Common myeloid progenitor, CD34-positive (primary cell): Measurements from ENCODE around the gene GRM8.

Source experiments
- CTCF ChIA-PET: fragments of 350-600 bp; sonication (Branson Sonifier 250); formaldehyde crosslinking; loops from one replicate; lab custom pipeline; 2021; ENCODE audit warnings: antibody characterized with exemption; lab: Charles Lee
- POLR2A ChIA-PET: fragments of 350-600 bp; sonication (Branson Sonifier 250); formaldehyde crosslinking; loops from one replicate; lab custom pipeline; 2021; ENCODE audit warnings: antibody characterized with exemption; lab: Charles Lee
- DNase-seq, 3 donors: peaks; one replicate each; pipeline versions ENCODE4 v3.0.0 to v3.0.0-alpha.2; 2013
- H3K27ac ChIP-seq, 2 experiments: 1 replicate in 1 of 2; 2 replicates in 1 of 2; pipeline ENCODE4 v1.7.0; 2013; ENCODE audit warnings: inconsistent platforms in 2 of 2, low read length in 2 of 2, mild to moderate bottlenecking in 2 of 2, low read depth in 1 of 2, moderate library complexity in 1 of 2; ENCODE audit not compliant: severe bottlenecking in 2 of 2, insufficient read depth in 1 of 2, poor library complexity in 1 of 2
- H3K27me3 ChIP-seq, 5 experiments: replicated peaks in 2 of 5; 1 replicate in 3 of 5; 2 replicates in 2 of 5; pipeline versions ENCODE4 v1.6.1 to v1.7.0; 2013; ENCODE audit warnings: low read length in 4 of 5, mild to moderate bottlenecking in 2 of 5, moderate library complexity in 2 of 5, inconsistent platforms in 1 of 5; ENCODE audit not compliant: insufficient read depth in 5 of 5, control insufficient read depth in 4 of 5
- H3K36me3 ChIP-seq, 4 experiments: 1 replicate in 2 of 4; 2 replicates in 2 of 4; pipeline versions ENCODE4 v1.6.1 to v1.7.0; 2013; ENCODE audit warnings: low read length in 3 of 4, control low read depth in 1 of 4, mild to moderate bottlenecking in 1 of 4; ENCODE audit not compliant: control insufficient read depth in 4 of 4, insufficient read depth in 4 of 4
- H3K4me1 ChIP-seq, 4 experiments: 1 replicate in 3 of 4; 2 replicates in 1 of 4; pipeline versions ENCODE4 v1.6.1 to v1.7.1; 2013; ENCODE audit warnings: low read length in 3 of 4, mild to moderate bottlenecking in 3 of 4, control low read depth in 1 of 4, inconsistent platforms in 1 of 4, moderate library complexity in 1 of 4; ENCODE audit not compliant: control insufficient read depth in 4 of 4, insufficient read depth in 4 of 4; ENCODE audit errors: control extremely low read depth in 1 of 4
- H3K4me3 ChIP-seq, 7 experiments: 1 replicate in 4 of 7; 2 replicates in 3 of 7; pipeline versions ENCODE4 v1.5.1 to v1.7.0; 2013; ENCODE audit warnings: mild to moderate bottlenecking in 7 of 7, low read length in 6 of 7, moderate library complexity in 6 of 7, inconsistent platforms in 2 of 7, low read depth in 2 of 7, control low read depth in 1 of 7; ENCODE audit not compliant: insufficient read depth in 4 of 7, control insufficient read depth in 1 of 7; ENCODE audit errors: extremely low read depth in 1 of 7
- H3K9me3 ChIP-seq, 5 experiments: 1 replicate in 4 of 5; 2 replicates in 1 of 5; pipeline versions ENCODE4 v1.6.1 to v1.7.1; 2013; ENCODE audit warnings: low read length in 4 of 5, mild to moderate bottlenecking in 2 of 5, inconsistent platforms in 1 of 5, low read depth in 1 of 5, moderate library complexity in 1 of 5; ENCODE audit not compliant: control insufficient read depth in 4 of 5, insufficient read depth in 2 of 5; ENCODE audit errors: control extremely low read depth in 1 of 5
- WGBS: methylation state at CpG from one replicate; pipeline ENCODE4 v1.1.5; 2013; ENCODE audit not compliant: insufficient coverage; 5-methylcytosine and 5-hydroxymethylcytosine counted together

Gene GRM8

DNA sequence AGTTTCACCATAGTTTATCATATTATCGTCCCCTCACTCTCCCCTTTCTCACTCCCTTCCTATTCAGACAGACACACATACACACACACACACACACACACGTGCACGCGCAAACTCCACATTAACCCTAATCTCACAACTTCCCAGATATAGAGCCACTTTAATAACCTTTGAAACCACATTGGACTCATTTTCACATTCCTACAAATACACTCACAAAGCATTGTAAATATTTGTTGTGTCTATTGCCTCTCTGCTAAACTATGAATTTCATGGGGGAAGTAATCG is 433.6 kb downstream of the GRM8 start:
- Histone ChIP-seq H3K4me3 (no peak overlapping the region), H3K27ac (no peak overlapping the region), H3K4me1 (no peaks in the 10 kb centered on the region), H3K36me3 (no peaks in the 10 kb centered on the region), H3K9me3 (no peaks in the 10 kb centered on the region), H3K27me3 (no peaks in the 10 kb centered on the region)
- ChIA-PET POLR2A (interaction anchor here (0.8 kb wide), 1 partner anchor 220 kb away, joined by 9 read pairs; no protein-coding TSS in a partner anchor), CTCF (no interaction called here)
- WGBS, result 100% methylated on average over 1 of the region's 5 CpGs
- no peak for DNase-seq

DNA sequence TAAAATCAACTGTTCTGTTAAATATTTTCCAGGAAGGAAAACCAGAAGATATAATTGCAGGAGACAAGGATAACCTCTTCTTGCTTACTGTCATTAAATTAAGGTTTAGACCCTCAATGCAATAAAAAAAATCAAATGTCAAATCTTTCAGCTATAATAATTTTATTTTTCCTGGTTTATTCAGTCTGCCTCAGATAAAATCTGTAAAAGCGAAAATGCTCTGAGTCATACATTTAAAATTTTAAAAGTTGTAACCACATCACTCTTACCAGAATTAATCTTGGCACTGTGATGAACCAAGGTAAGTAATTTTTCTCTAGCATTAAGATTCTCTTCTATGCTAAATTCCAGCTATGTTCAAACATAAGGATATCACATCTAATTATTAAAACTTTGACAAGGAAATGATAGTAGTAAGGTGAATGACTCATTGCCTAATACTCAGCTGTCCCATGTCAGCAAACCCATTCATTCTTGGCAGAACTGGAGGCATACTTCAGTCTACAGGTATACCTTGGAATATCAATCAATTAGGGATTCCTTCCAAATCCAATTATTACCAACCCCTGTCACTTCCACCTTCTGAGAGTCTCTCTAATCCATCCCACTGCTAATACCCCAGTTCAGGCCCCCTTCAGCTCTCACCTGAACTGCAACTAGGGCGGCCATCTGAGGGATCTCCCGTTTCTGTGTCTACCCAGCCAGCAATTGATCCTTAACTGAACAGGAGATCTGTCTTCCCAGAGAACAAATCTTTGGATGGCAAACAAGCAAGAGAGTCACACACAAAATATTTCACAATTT is 434.1 kb downstream of the GRM8 start:
- DNase-seq, result no peak
- ChIA-PET POLR2A (no interaction called here), CTCF (no interaction called here)
- Histone ChIP-seq H3K36me3 (no peaks in the 10 kb centered on the region), H3K4me1 (no peaks in the 10 kb centered on the region), H3K27me3 (no peaks in the 10 kb centered on the region), H3K9me3 (no peaks in the 10 kb centered on the region), H3K4me3 (no peak overlapping the region), H3K27ac (no peak overlapping the region)
- WGBS, result 85% methylated on average over 3 of the region's 3 CpGs

DNA sequence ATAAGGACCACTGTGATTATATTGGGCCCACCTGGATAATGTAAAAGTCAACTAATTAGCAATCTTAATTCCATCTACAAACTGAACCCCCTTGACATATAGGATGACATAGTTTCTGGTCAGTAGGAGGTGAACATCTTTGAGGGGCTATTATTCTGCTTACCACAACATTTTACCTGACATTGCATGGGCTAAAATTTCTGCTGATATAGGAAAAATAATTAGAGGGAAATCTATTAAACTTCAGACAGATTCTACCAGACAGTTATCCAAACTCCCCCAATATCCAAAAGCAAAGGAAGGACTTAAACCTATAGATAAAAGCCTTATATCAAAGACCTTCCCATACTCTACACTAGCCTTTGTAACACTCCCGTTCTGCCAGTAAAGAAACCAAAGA is 443.6 kb downstream of the GRM8 start:
- H3K27me3 ChIP-seq, result peaks cover 0 to 2% (median 0%) of the 10 kb centered on the region in 5 experiments

DNA sequence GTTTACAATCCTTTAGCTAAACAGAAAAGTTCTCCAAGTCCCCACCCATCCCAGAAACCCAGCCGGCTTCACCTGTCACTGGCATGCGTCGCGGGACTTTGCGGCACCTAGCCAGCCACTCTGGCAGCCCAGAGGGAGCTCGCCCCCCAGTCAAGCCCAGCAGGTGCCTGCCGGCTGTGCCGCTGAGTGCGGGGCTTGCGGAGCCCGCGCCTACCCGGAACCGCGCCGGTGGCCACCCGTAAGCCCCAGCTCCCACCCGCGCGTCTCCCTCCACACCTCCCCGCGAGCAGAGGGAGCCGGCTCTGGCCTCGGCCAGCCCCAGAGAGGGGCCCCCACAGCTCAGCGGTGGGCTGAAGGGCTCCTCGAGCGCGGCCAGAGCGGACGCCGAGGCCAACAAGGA is 446.1 kb downstream of the GRM8 start:
- POLR2A ChIA-PET, result no interaction called here
- no peaks in the 10 kb centered on the region for H3K9me3 ChIP-seq
- DNase-seq, result no peak
- H3K4me1 ChIP-seq, result no peaks in the 10 kb centered on the region
- CTCF ChIA-PET, result no interaction called here
- H3K27ac ChIP-seq, result no peak overlapping the region
- peaks cover 0 to 2% (median 0%) of the 10 kb centered on the region in 5 experiments for H3K27me3 ChIP-seq
- 96% methylated on average over 21 of the region's 31 CpGs for WGBS
- H3K4me3 ChIP-seq, result no peak overlapping the region
- H3K36me3 ChIP-seq, result no peaks in the 10 kb centered on the region

More for the DNA sequence above, 443.6 kb downstream of the GRM8 start:
- WGBS, result 100% methylated on average over 1 of the region's 1 CpG
- H3K9me3 ChIP-seq, result peaks cover 0 to 2% (median 0%) of the 10 kb centered on the region in 5 experiments
- ChIA-PET POLR2A (no interaction called here), CTCF (no interaction called here)
- H3K36me3 ChIP-seq, result no peaks in the 10 kb centered on the region
- no peak overlapping the region for H3K4me3 ChIP-seq
- no peak for DNase-seq
- H3K27ac ChIP-seq, result no peak overlapping the region
- H3K4me1 ChIP-seq, result no peaks in the 10 kb centered on the region

DNA sequence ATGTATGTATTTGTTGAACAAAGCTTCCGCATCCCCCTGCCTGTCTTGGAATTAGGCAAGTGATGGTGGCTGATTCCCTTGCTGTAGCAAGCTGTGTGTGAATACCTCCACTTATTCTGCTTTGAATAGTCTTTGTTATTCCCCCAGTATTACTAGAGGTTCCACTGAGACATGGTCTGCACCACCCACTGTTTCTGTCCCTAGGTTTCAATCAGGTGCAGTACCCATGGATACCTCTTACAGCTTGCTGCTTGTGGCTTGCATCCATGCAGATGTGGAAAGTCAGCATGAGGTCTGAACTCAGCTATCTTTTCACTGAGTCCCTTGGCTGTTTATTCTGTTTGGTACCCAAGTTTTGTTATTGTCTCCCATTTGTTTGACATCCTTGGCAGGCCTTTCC is 447.4 kb downstream of the GRM8 start:
- no peak for DNase-seq
- POLR2A ChIA-PET, result no interaction called here
- CTCF ChIA-PET, result interaction anchor here (0.9 to 1.1 kb wide), 2 partner anchors 15 to 17 kb away, joined by 3 to 5 read pairs; no protein-coding TSS in a partner anchor
- Histone ChIP-seq H3K27me3 (peaks cover 0 to 2% (median 0%) of the 10 kb centered on the region in 5 experiments), H3K4me1 (no peaks in the 10 kb centered on the region), H3K36me3 (no peaks in the 10 kb centered on the region), H3K9me3 (no peaks in the 10 kb centered on the region), H3K27ac (no peak overlapping the region), H3K4me3 (no peak overlapping the region)
- no CpG with 5 or more reads among the region's 1 CpG for WGBS

DNA sequence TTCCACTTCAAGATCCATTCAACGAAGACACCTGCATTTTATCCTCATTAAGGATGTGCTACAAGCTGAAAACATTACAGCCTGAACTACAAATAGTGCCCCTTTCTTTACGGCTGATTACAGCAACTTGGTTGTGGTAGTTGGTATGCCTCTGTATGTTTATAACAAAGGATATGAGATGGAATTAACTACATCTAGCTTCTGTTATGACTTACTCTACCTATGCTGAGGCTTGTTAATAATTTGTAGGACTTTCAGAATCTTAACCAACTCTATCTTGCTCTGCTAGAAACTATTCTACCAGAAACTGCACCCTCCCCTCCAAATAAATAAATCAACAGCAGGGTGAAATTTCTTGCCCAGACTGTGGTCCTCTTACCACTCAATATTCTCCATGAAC is 448.1 kb downstream of the GRM8 start:
- 88% methylated on average over 1 of the region's 2 CpGs for WGBS
- ChIA-PET CTCF (interaction anchor here (0.9 to 1.5 kb wide), 2 partner anchors 16 to 60 kb away, joined by 3 read pairs; no protein-coding TSS in a partner anchor), POLR2A (no interaction called here)
- Histone ChIP-seq H3K4me1 (no peaks in the 10 kb centered on the region), H3K4me3 (no peak overlapping the region), H3K27ac (no peak overlapping the region), H3K9me3 (no peaks in the 10 kb centered on the region), H3K36me3 (no peaks in the 10 kb centered on the region), H3K27me3 (peaks cover 0 to 2% (median 0%) of the 10 kb centered on the region in 5 experiments)
- no peak for DNase-seq

DNA sequence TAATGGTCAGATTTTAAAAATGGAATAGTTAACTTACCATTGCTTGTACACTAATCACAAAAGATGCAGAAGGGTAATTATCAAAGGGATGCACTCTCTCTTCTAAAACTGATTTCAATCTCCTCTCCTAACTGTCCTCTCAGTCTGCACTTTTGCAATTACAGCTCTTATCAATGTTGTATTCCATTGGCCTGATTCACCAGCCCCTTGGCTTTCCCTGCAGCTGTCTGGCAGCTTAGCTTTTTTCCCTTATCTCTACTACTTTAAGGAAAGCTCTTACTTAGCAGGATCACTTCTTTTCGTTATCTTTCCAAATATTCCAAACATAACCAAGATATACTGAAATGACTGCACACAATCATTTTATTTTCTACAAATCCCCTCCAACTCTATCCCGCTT is 448.8 kb downstream of the GRM8 start:
- H3K27ac ChIP-seq, result no peak overlapping the region
- 90% methylated on average over 2 of the region's 2 CpGs for WGBS
- peaks cover 0 to 2% (median 0%) of the 10 kb centered on the region in 5 experiments for H3K27me3 ChIP-seq
- ChIA-PET POLR2A (no interaction called here), CTCF (interaction anchor here (1.5 to 1.6 kb wide), 2 partner anchors 61 to 711 kb away, joined by 3 read pairs; no protein-coding TSS in a partner anchor)
- H3K4me1 ChIP-seq, result no peaks in the 10 kb centered on the region
- no peaks in the 10 kb centered on the region for H3K36me3 ChIP-seq
- no peak overlapping the region for H3K4me3 ChIP-seq
- H3K9me3 ChIP-seq, result no peaks in the 10 kb centered on the region
- no peak for DNase-seq
